ENCODE results near the gene CLDN9. TPM values are rescaled to one million over a fixed set of nuclear protein-coding genes. Genes with fewer than 3 reads are reported as not detected.
A peak's percentile ranks its signal among the peaks of the same experiment; 100 is the strongest.

The CLDN9 gene
- total RNA-seq, 1 experiment from 2014 or later: not detected

DNA sequence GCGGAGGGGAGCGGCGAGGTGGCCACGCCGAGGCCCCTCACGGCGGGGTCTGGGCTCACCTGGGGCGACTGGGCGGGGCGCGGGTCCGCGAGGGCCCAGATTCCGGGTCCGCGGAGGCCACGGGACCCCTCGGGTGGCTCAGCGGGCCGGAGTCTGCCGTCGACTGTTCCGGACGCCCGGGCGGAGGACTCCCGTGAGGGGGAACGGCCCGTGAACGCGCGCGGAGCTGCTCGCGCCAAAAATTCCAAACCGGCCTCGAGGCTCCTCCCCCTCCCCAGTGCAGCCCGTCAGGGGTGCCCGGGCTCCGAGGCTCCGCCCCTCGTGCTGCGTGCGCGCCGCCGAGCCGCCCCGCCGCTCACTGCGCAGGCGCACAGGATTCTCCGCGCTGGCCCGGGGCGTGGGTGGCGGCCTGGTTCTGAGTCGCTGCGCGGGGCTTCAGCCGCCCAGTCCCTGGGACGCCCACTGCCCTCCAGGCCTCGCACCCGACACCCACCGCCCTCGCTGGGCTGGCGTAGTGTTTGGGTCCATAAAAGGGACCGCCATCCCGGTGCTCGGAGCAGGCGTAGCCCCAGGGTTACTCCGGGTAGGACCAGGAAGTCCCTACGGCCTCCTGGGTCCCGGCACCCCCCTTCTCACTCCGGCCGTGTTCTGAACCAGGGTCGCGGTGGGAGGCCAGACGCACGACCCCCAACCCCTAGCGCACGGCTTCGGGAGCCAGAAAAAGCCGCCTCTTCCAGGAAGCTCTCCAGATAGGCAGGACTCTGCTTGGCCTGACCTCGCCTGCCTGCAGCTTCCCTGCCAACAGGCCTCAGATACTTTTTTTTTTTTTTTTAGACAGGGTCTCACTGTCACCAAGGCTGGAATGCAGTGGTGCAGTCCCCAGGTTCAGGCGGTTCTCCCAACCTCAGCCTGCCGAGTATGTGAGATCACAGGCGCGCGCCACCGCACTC is 32.2 kb upstream of the CLDN9 start, which contains the start of gene PKMYT1:
Gene PKMYT1 (minus strand): TSS at position 220 of the 950 bp plus-strand sequence. CDS start 789 bp downstream, outside the sequence.
- peaks cover 10% of the 10 kb centered on the region for H3K4me1 ChIP-seq (ENCODE audit: insufficient read depth, low read length, poor library complexity, severe bottlenecking)
- peak within 1 kb of the TSS; percentile 87 for H3K27ac ChIP-seq (ENCODE audit: low read depth, low read length, poor library complexity, severe bottlenecking)
- TF ChIP-seq CTCF (conservative IDR thresholded peaks at IDR 0.05; ENCODE audit: low read depth, low read length) (no peak), EZH2 (IDR thresholded peaks at IDR 0.05; ENCODE audit: borderline replicate concordance, low read depth, low read length, poor library complexity, severe bottlenecking) (no peak)
- H3K9me3 ChIP-seq (ENCODE audit: low read depth, low read length, poor library complexity, severe bottlenecking): no peaks in the 10 kb centered on the region
- peak within 1 kb of the TSS; percentile 87 for H3K4me3 ChIP-seq (ENCODE audit: low read depth, low read length, poor library complexity, severe bottlenecking)
- ChIA-PET POLR2A (ENCODE audit: low non-redundant PET) (no interaction called here), CTCF (no interaction called here)
- intact Hi-C loops (cut with micrococcal nuclease; ENCODE audit: unreplicated experiment): no loop called here
- TSS peak; percentile 85 for BruUV-seq (replicated peaks)
- H3K36me3 ChIP-seq (ENCODE audit: insufficient read depth, low read length, poor library complexity, severe bottlenecking): peaks cover 15% of the 10 kb centered on the region
- no peaks in the 10 kb centered on the region for H3K27me3 ChIP-seq (replicated peaks; ENCODE audit: insufficient read depth, low read depth, low read length, poor library complexity)
- DNase-seq (ENCODE audit: low spot score): peak; percentile 94

DNA sequence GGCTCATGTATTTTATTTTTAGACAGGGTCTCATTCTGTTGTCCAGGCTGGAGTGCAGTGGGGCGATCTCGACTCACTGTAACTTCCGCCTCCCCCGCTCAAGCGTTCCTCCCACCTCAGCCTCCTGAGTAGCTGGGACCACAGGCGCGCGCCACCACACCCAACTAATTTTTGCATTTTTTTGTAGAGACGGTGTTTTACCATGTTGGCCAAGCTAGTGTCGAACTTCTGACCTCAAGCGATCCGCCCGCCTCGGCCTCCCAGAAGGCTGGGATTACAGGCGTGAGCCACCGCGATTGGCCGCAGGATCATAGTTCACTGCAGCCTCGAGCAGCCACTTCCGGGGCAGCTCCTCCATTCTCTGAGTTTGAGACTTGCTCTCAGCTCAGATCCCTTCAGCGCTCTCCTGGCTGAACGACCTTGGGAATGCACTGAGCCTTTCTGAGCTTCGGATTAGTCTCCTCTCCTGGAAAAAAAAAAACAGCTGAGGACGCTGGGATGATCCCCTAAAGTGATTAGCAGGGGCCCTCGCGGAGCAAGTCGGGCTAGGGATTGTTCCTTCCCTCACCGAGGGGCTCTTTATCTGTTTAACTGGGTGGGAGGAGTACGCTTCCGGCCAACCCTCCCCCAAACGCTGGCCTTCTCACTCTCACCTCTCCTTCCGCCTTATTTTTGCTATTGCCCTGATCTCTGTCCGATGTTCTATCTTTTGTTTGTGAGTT is 31.4 kb upstream of the CLDN9 start:
- Histone ChIP-seq H3K9me3 (ENCODE audit: low read depth, low read length, poor library complexity, severe bottlenecking) (no peaks in the 10 kb centered on the region), H3K4me1 (ENCODE audit: insufficient read depth, low read length, poor library complexity, severe bottlenecking) (peaks cover 10% of the 10 kb centered on the region), H3K4me3 (ENCODE audit: low read depth, low read length, poor library complexity, severe bottlenecking) (peak overlapping the region; percentile 87), H3K36me3 (ENCODE audit: insufficient read depth, low read length, poor library complexity, severe bottlenecking) (peaks cover 8% of the 10 kb centered on the region), H3K27me3 (replicated peaks; ENCODE audit: insufficient read depth, low read depth, low read length, poor library complexity) (no peaks in the 10 kb centered on the region), H3K27ac (ENCODE audit: low read depth, low read length, poor library complexity, severe bottlenecking) (no peak overlapping the region)
- no peak for TF ChIP-seq EZH2 (IDR thresholded peaks at IDR 0.05; ENCODE audit: borderline replicate concordance, low read depth, low read length, poor library complexity, severe bottlenecking)
- TF ChIP-seq CTCF (conservative IDR thresholded peaks at IDR 0.05; ENCODE audit: low read depth, low read length): no peak
- CTCF ChIA-PET: interaction anchor here (0.6 kb wide), 1 partner anchor 54 kb away, joined by 3 read pairs; no protein-coding TSS in a partner anchor
- intact Hi-C loops (cut with micrococcal nuclease; ENCODE audit: unreplicated experiment): no loop called here
- no peak for DNase-seq (ENCODE audit: low spot score)
- POLR2A ChIA-PET (ENCODE audit: low non-redundant PET): no interaction called here
- no TSS peak for BruUV-seq (replicated peaks)

- DNase-seq (ENCODE audit: low spot score): no peak
- no TSS peak for BruUV-seq (replicated peaks)
- H3K36me3 ChIP-seq (ENCODE audit: insufficient read depth, low read length, poor library complexity, severe bottlenecking): peaks cover 3% of the 10 kb centered on the region
- H3K4me1 ChIP-seq (ENCODE audit: insufficient read depth, low read length, poor library complexity, severe bottlenecking): peaks cover 10% of the 10 kb centered on the region
- H3K9me3 ChIP-seq (ENCODE audit: low read depth, low read length, poor library complexity, severe bottlenecking): no peaks in the 10 kb centered on the region
- POLR2A ChIA-PET (ENCODE audit: low non-redundant PET): no interaction called here
- no peaks in the 10 kb centered on the region for H3K27me3 ChIP-seq (replicated peaks; ENCODE audit: insufficient read depth, low read depth, low read length, poor library complexity)
- no peak overlapping the region for H3K4me3 ChIP-seq (ENCODE audit: low read depth, low read length, poor library complexity, severe bottlenecking)
- no peak overlapping the region for H3K27ac ChIP-seq (ENCODE audit: low read depth, low read length, poor library complexity, severe bottlenecking)
- TF ChIP-seq CTCF (conservative IDR thresholded peaks at IDR 0.05; ENCODE audit: low read depth, low read length) (no peak), EZH2 (IDR thresholded peaks at IDR 0.05; ENCODE audit: borderline replicate concordance, low read depth, low read length, poor library complexity, severe bottlenecking) (no peak)
- CTCF ChIA-PET: interaction anchor here (0.6 kb wide), 1 partner anchor 55 kb away, joined by 3 read pairs; no protein-coding TSS in a partner anchor
- intact Hi-C loops (cut with micrococcal nuclease; ENCODE audit: unreplicated experiment): no loop called here
Measured at GRCh38 chr16:2981899-2982250, 30.8 kb upstream of the CLDN9 start.

All from A673 (cell line).